Ovary (tissue), 9 donors: ENCODE measurements around the gene PYCR2. TPM values are rescaled to one million over a fixed set of nuclear protein-coding genes. Genes with fewer than 3 reads are reported as not detected.

Experiments used
- DNase-seq, 5 donors: peaks; one replicate each; pipeline ENCODE4 v3.0.0-alpha.2; 2019 to 2020
- H3K27ac ChIP-seq, 2 donors: fragments of 200-600 bp; one replicate each; pipeline versions ENCODE4 v1.5.1 to v1.8.0; 2019 to 2022
- H3K27me3 ChIP-seq: fragments of 200-600 bp; one replicate; pipeline ENCODE4 v1.8.0; 2022
- H3K36me3 ChIP-seq: fragments of 200-600 bp; sonication (generic); one replicate; pipeline ENCODE4 v1.5.1; 2019
- H3K4me1 ChIP-seq: one replicate; pipeline ENCODE4 v1.8.1; 2013; ENCODE audit warnings: mild to moderate bottlenecking, moderate library complexity; ENCODE audit not compliant: insufficient read depth
- H3K4me3 ChIP-seq: fragments of 200-600 bp; sonication (generic); one replicate; pipeline ENCODE4 v1.5.1; 2017
- H3K9me3 ChIP-seq, 2 donors: fragments of 200-600 bp in 1 of 2; sonication (generic) in 1 of 2; one replicate each; pipeline versions ENCODE4 v1.5.1 to v1.8.1; 2013 to 2019; ENCODE audit warnings: mild to moderate bottlenecking in 1 of 2, moderate library complexity in 1 of 2
- EP300 ChIP-seq: sonication (generic); formaldehyde crosslinking; IDR thresholded peaks from one replicate; pipeline ENCODE4 v1.6.1; 2017; ENCODE audit warnings: antibody characterized with exemption
- POLR2A ChIP-seq: fragments of 450-650 bp; IDR thresholded peaks from one replicate; pipeline ENCODE4 v1.6.1; 2017; ENCODE audit warnings: antibody characterized with exemption, mild to moderate bottlenecking, moderate library complexity
- WGBS, 3 donors: extraction: QIAGEN DNeasy Blood & Tissue Kit in 1 of 3; methylation state at CpG; one replicate each; pipeline versions ENCODE4 v1.1.5 to v1.1.7; 2013 to 2017; 5-methylcytosine and 5-hydroxymethylcytosine counted together
- intact Hi-C, 4 donors: fragments of 100-400 bp; cut with DNase I; formaldehyde crosslinking; loops; one replicate each; pipeline versions ENCODE4 v1.11.0 to v1.15.1; 2022 to 2023
- polyA plus RNA-seq, 2 donors: library from polyadenylated mRNA; stranded (reverse); fragments of 200-250 nt in 1 of 2; fragments of 350-450 nt in 1 of 2; fragmentation: Illumina TruSeq in 1 of 2; extraction: RNeasy Lipid Tissue Mini Kit (QIAGEN cat#74804) in 1 of 2; gene quantifications; one replicate each; pipeline ENCODE4 v1.2.3, GENCODE V29; 2013 to 2014
- total RNA-seq, 7 donors: library from RNA; depleted of rRNA in 2 of 7; stranded (reverse); fragments of >200 nt in 2 of 7; fragmentation: NEBNext Ultra II Directional in 3 of 7; extraction: Animal tissue kit (Norgen Biotek cat#: 25700) in 3 of 7; gene quantifications; one replicate each; pipeline versions ENCODE4 v1.1.0 to v1.2.4, GENCODE V29; 2016 to 2023
- TF ChIP-seq, protein P1 (sequence below), 3 donors: fragments of 450-650 bp in 2 of 3; fragments of 200-600 bp in 1 of 3; IDR thresholded peaks; one replicate each; pipeline versions ENCODE4 v1.5.1 to v1.8.0; 2016 to 2022; ENCODE audit warnings: antibody characterized with exemption in 3 of 3, mild to moderate bottlenecking in 1 of 3
- donor health status: DM: no; HTN: no; CAD: no; lungs with moderate emphysema.
- donor health status: DM: no; HTN: no; CAD: no.
- donor health status: Bipolar disorder and iron deficiency.
- donor health status: DM: yes; HTN: yes; CAD: no.
- donor health status: DM: no; HTN: no; CAD: no.
- donor health status: DM: yes; HTN: yes; CAD: no.

The PYCR2 gene
- total and polyA plus RNA-seq, 9 donors = 35.8 to 93.3 (median 58.7) TPM

DNA sequence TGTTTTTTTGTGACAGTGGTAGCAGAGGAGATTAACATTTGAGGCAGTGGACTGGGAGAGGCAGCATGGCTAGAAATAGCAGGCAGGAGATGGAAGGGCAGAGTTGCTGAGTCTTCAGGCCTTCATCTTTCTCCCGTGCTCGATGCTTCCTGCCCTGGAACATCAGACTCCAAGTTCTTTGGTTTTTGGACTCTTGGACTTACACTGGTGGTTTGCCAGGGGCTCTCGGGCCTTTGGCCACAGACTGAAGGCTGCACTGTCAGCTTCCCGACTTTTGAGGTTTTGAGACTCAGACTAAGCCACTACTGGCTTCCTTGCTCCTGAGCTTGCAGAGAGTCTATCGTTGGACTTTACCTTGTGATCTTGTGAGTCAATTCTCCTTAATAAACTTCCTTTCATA, 41.2 kb upstream of the PYCR2 start:
- H3K36me3 ChIP-seq = no peaks in the 10 kb centered on the region
- no peak for TF ChIP-seq EP300
- TF ChIP-seq, protein P1, sequence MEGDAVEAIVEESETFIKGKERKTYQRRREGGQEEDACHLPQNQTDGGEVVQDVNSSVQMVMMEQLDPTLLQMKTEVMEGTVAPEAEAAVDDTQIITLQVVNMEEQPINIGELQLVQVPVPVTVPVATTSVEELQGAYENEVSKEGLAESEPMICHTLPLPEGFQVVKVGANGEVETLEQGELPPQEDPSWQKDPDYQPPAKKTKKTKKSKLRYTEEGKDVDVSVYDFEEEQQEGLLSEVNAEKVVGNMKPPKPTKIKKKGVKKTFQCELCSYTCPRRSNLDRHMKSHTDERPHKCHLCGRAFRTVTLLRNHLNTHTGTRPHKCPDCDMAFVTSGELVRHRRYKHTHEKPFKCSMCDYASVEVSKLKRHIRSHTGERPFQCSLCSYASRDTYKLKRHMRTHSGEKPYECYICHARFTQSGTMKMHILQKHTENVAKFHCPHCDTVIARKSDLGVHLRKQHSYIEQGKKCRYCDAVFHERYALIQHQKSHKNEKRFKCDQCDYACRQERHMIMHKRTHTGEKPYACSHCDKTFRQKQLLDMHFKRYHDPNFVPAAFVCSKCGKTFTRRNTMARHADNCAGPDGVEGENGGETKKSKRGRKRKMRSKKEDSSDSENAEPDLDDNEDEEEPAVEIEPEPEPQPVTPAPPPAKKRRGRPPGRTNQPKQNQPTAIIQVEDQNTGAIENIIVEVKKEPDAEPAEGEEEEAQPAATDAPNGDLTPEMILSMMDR (IDR thresholded peaks at IDR 0.05) = no peak
- DNase-seq = peak in 2 of 5 donors; percentile 16 to 38

DNA sequence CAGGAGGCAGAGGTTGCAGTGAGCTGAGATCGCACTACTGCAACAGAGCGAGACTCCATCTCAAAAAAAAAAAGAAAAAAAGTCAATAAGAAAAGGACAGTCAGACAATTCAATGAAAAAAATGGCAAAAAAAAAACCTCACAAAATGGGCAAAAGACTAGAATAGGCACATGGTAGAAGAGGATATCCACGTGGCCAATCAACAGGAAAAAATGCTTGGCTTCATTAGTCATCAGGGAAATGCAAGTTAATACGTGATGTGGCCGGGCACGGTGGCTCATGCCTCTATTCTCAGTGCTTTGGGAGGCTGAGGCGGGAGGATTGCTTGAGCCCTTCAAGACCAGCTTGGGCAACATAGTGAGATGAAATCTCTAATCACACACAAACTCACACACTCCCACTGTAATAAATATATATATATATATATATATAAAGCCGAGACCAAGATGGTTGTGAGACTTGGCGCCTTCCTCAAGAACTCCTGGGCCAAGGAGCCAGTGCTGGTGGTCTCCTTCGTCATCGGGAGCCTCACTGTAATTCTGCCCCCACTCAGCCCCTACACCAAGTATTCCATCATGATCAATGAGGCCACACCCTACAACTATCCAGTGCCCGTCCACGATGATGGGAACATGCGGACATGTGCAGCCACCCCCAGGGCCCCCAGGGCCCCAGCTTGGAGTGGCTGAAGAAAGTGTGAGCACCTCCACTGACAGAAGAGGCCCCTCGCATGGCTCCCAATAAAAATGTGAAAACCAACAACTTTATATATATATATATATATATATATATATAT, 39.9 kb upstream of the PYCR2 start:
- no peak overlapping the region for H3K27ac ChIP-seq
- TF ChIP-seq POLR2A (no peak), EP300 (no peak)
- TF ChIP-seq, protein P1 (IDR thresholded peaks at IDR 0.05) = no peak
- no peaks in the 10 kb centered on the region for H3K36me3 ChIP-seq
- 89 to 94% (median 92%) methylated on average over 15 of the region's 15 CpGs for WGBS, 3 donors
- peak in 1 of 5 donors; percentile 10 for DNase-seq
- peaks cover 2% of the 10 kb centered on the region for H3K4me1 ChIP-seq
- no peak overlapping the region for H3K4me3 ChIP-seq
- intact Hi-C loops = no loop called here
- no peaks in the 10 kb centered on the region for H3K27me3 ChIP-seq
- H3K9me3 ChIP-seq = no peaks in the 10 kb centered on the region

More for the DNA sequence above, 41.2 kb upstream of the PYCR2 start:
- intact Hi-C loops = no loop called here
- Histone ChIP-seq H3K4me1 (peaks cover 2% of the 10 kb centered on the region), H3K9me3 (no peaks in the 10 kb centered on the region), H3K27me3 (no peaks in the 10 kb centered on the region), H3K27ac (peak overlapping the region in 1 of 2 donors; percentile 26), H3K4me3 (no peak overlapping the region)
- 35 to 49% (median 44%) methylated on average over 5 of the region's 5 CpGs for WGBS, 3 donors

DNA sequence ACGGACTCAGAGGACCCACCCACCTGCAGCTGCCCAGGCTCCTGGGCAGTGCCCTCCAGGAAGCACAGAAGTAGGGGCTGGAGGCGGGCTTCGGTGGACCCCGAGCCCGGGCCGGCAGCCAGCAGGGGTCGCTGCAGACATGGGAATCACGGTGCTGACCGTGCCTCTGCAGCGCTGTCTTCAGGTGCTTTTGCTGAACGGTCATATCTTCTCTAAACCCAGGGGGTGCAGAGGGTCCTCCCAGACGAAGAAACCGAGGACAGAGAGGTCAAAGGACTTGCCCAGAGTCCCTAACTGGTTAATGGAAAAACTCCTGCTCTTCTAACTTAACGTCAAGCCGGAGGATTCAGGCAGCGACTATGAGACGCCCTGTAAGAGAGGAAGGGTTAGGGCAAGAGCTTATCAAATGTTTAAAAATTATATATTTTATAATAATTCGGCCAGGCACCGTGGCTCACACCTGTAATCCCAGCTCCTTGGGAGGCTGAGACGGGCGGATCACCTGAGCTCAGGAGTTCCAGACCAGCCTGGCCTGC, 38.5 kb upstream of the PYCR2 start:
- Histone ChIP-seq H3K27ac (no peak overlapping the region), H3K4me1 (peaks cover 2% of the 10 kb centered on the region), H3K36me3 (no peaks in the 10 kb centered on the region), H3K4me3 (no peak overlapping the region), H3K27me3 (no peaks in the 10 kb centered on the region), H3K9me3 (no peaks in the 10 kb centered on the region)
- TF ChIP-seq, protein P1 (IDR thresholded peaks at IDR 0.05) = no peak
- no peak for TF ChIP-seq POLR2A
- TF ChIP-seq EP300 = no peak
- intact Hi-C loops = no loop called here
- peak in 2 of 5 donors; percentile 23 to 62 for DNase-seq
- 31 to 37% (median 36%) methylated on average over 21 of the region's 21 CpGs for WGBS, 3 donors

DNA sequence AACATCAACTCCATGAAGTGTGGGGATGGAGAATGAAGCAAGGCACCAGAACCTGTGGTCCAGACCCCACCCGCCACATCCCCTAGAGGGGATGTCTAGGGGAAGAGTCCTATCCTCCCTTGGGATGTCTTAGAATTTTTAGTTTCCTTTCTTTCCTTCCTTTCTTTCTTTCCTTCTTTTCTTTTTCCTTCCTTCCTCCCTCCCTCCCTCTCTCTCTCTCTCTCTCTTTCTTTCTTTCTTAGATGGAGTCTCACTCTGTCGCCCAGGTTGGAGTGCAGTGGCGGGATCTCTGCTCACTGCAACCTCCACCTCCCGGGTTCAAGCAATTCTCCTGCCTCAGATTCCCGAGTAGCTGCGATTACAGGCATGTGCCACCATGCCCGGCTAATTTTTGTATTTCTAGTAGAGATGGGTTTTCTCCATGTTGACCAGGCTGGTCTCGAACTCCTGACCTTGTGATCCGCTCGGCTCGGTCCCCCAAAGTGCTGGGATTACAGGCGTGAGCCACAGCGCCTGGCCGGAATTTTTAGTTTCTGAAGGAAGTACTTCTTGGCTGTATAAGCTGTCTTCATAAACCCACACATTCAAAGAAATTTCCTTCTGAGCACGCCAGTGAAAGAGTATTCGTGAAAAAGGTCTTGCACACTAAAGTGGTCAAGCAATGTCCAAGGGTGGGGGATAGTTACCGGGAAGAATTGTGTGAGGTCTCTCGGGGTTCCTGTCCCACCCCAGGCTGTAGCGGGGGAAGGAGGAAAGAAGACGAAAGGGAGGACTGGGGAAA, 37.8 kb upstream of the PYCR2 start:
- H3K36me3 ChIP-seq = no peaks in the 10 kb centered on the region
- no peaks in the 10 kb centered on the region for H3K27me3 ChIP-seq
- no peak for DNase-seq
- H3K4me1 ChIP-seq = peaks cover 2% of the 10 kb centered on the region
- no peak for TF ChIP-seq EP300
- TF ChIP-seq, protein P1 (IDR thresholded peaks at IDR 0.05) = no peak
- TF ChIP-seq POLR2A = no peak
- no peaks in the 10 kb centered on the region for H3K9me3 ChIP-seq
- 67 to 77% (median 76%) methylated on average over 20 of the region's 20 CpGs for WGBS, 3 donors
- no peak overlapping the region for H3K27ac ChIP-seq
- intact Hi-C loops = no loop called here
- H3K4me3 ChIP-seq = no peak overlapping the region
